ENCODE data around the gene LARP1.

Gene LARP1

DNA sequence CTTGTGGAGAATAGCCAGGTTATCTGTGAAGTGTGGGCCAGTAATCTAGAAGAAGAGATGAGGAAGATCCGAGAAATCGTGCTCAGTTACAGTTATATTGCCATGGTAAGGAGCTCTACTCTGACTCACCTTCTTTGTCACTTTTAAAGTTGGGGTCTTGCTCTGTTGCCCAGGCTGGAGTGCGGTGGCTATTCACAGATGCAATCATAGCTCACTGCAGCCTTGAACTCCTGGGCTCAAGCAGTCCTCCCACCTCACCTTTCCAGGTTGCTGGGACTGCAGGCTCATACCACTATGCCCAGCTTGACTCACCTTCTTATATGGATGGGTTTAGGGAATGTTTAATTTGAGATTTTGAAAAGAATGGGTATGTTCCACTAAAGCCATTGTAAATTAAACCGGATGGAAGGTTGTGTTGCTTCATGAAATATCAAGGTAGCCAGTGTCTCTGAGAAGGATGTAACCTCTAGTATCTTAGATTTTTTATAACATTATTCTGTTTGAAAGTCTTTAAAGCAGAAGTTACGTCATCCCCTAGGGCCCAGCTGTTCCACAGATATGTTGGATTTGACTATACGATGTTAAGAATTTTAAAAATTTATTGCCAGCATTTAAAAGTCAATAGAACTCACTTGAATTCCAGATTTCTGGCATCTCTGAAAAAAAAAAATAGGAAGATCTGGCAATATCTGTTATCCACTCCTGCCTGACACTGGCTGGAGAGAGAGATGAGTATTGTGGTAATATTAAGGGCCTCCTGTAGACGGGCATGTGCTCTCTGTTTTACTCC is 108.3 kb downstream of the LARP1 start:
- TF ChIP-seq, protein P1, sequence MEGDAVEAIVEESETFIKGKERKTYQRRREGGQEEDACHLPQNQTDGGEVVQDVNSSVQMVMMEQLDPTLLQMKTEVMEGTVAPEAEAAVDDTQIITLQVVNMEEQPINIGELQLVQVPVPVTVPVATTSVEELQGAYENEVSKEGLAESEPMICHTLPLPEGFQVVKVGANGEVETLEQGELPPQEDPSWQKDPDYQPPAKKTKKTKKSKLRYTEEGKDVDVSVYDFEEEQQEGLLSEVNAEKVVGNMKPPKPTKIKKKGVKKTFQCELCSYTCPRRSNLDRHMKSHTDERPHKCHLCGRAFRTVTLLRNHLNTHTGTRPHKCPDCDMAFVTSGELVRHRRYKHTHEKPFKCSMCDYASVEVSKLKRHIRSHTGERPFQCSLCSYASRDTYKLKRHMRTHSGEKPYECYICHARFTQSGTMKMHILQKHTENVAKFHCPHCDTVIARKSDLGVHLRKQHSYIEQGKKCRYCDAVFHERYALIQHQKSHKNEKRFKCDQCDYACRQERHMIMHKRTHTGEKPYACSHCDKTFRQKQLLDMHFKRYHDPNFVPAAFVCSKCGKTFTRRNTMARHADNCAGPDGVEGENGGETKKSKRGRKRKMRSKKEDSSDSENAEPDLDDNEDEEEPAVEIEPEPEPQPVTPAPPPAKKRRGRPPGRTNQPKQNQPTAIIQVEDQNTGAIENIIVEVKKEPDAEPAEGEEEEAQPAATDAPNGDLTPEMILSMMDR (IDR thresholded peaks at IDR 0.05; ENCODE audit: low read depth, low read length, missing control alignments), result no peak
- no peak for DNase-seq (ENCODE audit: low read depth)
- no peak overlapping the region for H3K4me3 ChIP-seq (ENCODE audit: low read depth, low read length)

DNA sequence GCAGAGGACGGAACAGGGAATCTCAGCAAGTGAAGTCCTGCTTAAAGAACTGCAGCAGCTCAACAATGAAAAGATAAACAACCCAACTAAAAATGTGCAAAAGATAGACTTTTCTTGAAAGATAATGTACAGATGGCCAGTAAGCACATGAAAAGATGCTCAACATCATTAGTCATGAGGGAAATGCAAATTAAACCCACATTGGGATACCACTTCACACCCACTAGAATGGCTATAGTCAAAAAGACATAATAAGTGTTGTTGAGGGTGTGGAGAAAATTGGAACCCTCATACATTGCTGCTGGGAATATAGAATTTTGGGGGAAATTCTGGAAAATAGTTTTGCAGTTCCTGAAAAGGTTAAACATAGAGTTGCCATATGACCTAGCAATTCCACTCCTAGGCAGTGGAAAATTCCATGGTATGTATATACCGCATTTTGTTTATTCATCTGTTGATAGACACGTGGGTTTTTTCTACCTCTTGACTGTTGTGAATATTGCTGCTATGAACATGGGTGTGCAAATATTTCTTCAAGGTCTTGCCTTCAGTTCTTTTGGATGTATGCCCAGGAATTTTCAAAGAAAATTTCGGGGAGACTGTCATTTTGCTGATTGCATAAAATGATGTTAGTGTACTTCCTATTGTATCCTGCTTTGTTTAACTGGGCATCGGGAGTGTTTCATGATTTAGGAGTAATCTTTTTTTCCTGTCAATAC is 110.4 kb downstream of the LARP1 start:
- DNase-seq (ENCODE audit: low read depth), result no peak
- no peak overlapping the region for H3K4me3 ChIP-seq (ENCODE audit: low read depth, low read length)
- TF ChIP-seq, protein P1 (IDR thresholded peaks at IDR 0.05; ENCODE audit: low read depth, low read length, missing control alignments), result no peak

DNA sequence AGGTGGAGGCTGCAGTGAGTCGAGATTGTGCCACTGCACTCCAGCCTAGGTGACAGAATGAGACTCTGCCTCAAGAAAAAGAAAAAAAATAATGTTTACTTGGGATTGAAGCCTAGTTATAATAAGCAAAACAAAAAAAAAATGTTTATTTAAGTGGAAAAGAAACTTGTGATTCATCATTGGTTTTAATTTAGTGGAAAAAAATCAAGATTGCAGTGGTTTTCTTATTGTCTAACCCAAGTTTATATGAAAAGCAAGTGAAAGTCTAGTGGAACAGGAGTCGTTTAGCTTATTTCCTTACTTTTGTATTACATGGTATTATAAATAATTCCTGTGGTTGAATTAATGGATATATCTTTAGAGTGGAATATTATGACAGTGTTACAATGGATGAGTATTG is 111.7 kb downstream of the LARP1 start:
- DNase-seq (ENCODE audit: low read depth), result no peak
- TF ChIP-seq, protein P1 (IDR thresholded peaks at IDR 0.05; ENCODE audit: low read depth, low read length, missing control alignments), result no peak
- H3K4me3 ChIP-seq (ENCODE audit: low read depth, low read length), result no peak overlapping the region

Data from GM12864 (cell line).